ENCODE data around the gene RPS2. TPM values are rescaled to one million over a fixed set of nuclear protein-coding genes. Genes with fewer than 3 reads are reported as not detected.

The RPS2 gene
- total RNA-seq, 1 donor from 2014 or later, result 3,223 TPM

DNA sequence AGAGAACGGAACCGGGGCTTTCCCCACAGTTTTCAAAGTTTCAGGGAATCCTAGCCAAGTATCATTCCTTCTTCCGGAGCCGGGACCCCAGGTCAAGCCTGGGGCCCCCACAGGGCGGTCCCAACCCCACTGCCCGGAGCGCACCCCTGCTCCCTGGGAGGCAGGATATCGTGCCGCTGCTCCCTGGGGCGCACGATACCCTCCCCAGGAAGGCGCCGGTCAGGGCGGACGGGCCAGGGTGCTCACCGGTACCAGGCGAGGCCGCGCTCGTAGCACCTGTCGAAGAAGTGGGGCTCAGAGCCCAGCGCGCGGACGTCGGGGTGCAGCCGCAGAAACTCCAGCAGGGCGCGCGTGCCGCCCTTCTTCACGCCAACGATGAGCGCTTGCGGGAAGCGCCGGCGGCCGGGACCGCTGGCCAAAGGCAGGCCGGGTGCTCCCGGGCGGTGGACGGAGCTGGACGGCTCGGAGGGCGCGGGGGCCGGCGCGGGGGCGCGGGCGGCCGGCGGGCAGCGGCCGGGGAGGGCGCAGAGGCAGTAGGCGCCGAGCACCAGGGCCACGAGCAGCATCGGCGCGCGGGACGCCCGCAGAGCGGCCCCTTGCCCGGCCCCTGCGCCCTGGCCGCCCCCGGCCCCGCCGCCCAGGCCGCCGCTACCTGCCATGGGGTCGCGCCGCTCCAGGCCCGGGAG is 46.8 kb downstream of the RPS2 start:
- H3K27ac Mint-ChIP-seq (ENCODE audit: unreplicated experiment), result no peak overlapping the region
- TF ChIP-seq, protein P1, sequence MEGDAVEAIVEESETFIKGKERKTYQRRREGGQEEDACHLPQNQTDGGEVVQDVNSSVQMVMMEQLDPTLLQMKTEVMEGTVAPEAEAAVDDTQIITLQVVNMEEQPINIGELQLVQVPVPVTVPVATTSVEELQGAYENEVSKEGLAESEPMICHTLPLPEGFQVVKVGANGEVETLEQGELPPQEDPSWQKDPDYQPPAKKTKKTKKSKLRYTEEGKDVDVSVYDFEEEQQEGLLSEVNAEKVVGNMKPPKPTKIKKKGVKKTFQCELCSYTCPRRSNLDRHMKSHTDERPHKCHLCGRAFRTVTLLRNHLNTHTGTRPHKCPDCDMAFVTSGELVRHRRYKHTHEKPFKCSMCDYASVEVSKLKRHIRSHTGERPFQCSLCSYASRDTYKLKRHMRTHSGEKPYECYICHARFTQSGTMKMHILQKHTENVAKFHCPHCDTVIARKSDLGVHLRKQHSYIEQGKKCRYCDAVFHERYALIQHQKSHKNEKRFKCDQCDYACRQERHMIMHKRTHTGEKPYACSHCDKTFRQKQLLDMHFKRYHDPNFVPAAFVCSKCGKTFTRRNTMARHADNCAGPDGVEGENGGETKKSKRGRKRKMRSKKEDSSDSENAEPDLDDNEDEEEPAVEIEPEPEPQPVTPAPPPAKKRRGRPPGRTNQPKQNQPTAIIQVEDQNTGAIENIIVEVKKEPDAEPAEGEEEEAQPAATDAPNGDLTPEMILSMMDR (IDR thresholded peaks at IDR 0.05; ENCODE audit: unreplicated experiment), result no peak
- peaks cover 16% of the 10 kb centered on the region for H3K4me1 Mint-ChIP-seq (ENCODE audit: unreplicated experiment)
- no peak overlapping the region for H3K4me3 Mint-ChIP-seq (ENCODE audit: unreplicated experiment)
- DNase-seq (ENCODE audit: low spot score), result no peak
- peaks cover 5% of the 10 kb centered on the region for H3K36me3 Mint-ChIP-seq (ENCODE audit: low read depth, unreplicated experiment)
- no peaks in the 10 kb centered on the region for H3K9me3 Mint-ChIP-seq (ENCODE audit: unreplicated experiment)
- peaks cover 29% of the 10 kb centered on the region for H3K27me3 Mint-ChIP-seq (ENCODE audit: unreplicated experiment)

DNA sequence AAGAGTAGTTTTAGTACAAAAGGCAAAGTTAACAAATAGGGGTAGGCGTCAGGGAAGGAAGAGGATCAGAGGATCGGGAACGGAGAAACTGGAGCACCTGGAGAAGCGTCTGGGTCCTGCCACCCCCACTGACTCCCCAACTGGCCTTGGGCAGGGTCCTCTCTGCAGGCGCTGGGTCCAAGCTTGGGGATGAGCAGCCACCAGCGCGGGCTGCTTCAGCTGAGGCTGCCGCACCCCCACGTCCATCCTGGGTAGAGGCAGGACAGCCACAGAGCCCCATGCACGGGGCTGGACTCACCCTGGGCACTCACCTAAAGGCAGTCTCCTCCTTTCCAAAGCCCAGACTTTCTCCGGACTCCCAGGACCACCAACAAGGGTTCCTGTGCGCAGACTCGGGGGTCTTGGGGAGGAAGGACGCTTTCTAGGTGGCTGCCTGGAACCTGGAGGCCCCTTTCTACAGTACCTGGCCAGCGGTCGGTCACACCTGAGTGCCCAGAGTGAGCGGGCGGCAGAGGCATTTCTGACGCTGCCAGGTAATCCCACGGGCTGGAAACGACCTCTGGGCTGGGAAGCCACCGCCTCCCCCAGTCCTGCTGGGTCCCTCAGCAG is 47.5 kb downstream of the RPS2 start:
- Mint-ChIP-seq H3K36me3 (ENCODE audit: low read depth, unreplicated experiment) (peaks cover 5% of the 10 kb centered on the region), H3K9me3 (ENCODE audit: unreplicated experiment) (no peaks in the 10 kb centered on the region), H3K27ac (ENCODE audit: unreplicated experiment) (no peak overlapping the region), H3K4me3 (ENCODE audit: unreplicated experiment) (no peak overlapping the region), H3K27me3 (ENCODE audit: unreplicated experiment) (peaks cover 30% of the 10 kb centered on the region), H3K4me1 (ENCODE audit: unreplicated experiment) (peaks cover 16% of the 10 kb centered on the region)
- TF ChIP-seq, protein P1 (IDR thresholded peaks at IDR 0.05; ENCODE audit: unreplicated experiment), result no peak
- no peak for DNase-seq (ENCODE audit: low spot score)

DNA sequence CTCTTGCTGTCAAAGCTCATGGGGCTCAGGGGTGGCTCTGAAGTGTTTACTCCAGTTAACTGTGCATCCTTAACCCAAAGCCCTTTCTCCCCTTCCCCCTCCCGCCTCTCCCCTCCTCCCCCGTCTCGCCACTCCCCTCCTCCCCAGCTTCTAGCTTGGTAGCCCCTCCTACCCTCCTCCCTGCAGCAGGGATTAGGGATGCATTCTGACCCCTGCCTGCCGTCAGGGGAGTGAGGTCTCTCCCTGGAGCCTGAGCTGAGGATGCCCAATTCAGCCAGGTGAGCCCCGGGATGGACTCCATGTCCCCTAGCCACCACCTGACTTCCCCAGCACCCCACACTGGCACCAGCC is 48.0 kb downstream of the RPS2 start:
- Mint-ChIP-seq H3K27me3 (ENCODE audit: unreplicated experiment) (peaks cover 30% of the 10 kb centered on the region), H3K36me3 (ENCODE audit: low read depth, unreplicated experiment) (peaks cover 5% of the 10 kb centered on the region), H3K4me3 (ENCODE audit: unreplicated experiment) (no peak overlapping the region), H3K9me3 (ENCODE audit: unreplicated experiment) (no peaks in the 10 kb centered on the region), H3K27ac (ENCODE audit: unreplicated experiment) (no peak overlapping the region), H3K4me1 (ENCODE audit: unreplicated experiment) (peaks cover 16% of the 10 kb centered on the region)
- no peak for DNase-seq (ENCODE audit: low spot score)
- TF ChIP-seq, protein P1 (IDR thresholded peaks at IDR 0.05; ENCODE audit: unreplicated experiment), result no peak

DNA sequence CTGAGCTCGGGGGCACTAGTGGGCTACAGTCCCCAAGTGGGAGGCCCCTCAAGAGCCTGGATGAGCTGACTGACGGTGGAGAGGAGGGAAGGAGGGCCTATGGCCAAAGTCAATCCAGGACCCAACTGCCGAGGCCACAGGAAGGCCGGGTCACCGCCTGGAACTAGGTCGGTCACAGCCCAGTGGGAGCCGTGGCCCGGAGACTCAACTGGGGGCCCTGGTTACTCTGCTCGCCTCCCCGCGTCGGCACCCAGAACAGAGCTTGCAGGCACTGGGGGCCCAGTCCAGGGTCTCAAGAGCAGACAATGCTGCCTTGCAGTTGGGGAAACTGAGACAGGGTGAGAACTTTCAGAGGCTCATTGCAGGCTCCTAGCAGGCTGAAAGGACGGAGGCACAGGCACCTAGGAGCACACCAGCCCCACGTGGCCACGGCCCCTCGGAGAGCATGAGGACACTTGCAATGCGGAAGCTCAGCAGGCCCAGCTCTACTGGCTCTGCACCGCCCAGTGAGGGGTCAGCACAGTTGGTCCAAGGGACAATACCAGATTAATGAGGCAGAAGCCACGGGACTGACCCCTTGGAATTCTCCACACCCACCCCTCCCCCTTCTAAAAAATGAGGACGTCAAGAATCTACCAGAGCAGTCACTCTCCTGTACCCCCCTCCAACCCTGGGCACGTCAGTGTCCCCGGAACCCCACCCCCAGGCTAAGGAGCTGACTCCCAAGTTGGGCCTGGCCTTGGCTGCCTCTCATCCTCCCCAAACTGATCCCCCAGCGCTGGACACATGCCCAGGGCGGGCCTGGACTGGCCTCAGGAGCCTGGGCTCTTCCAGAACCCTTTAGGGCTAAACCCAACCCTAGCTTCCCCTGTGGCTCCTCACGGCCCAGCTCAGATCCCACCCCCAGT is 48.6 kb downstream of the RPS2 start:
- Mint-ChIP-seq H3K27ac (ENCODE audit: unreplicated experiment) (no peak overlapping the region), H3K36me3 (ENCODE audit: low read depth, unreplicated experiment) (peaks cover under 1% of the 10 kb centered on the region), H3K4me1 (ENCODE audit: unreplicated experiment) (peaks cover 12% of the 10 kb centered on the region), H3K9me3 (ENCODE audit: unreplicated experiment) (no peaks in the 10 kb centered on the region), H3K27me3 (ENCODE audit: unreplicated experiment) (peaks cover 25% of the 10 kb centered on the region), H3K4me3 (ENCODE audit: unreplicated experiment) (no peak overlapping the region)
- DNase-seq (ENCODE audit: low spot score), result no peak
- TF ChIP-seq, protein P1 (IDR thresholded peaks at IDR 0.05; ENCODE audit: unreplicated experiment), result no peak

Measured in endothelial cell (in vitro differentiated cells).